ENCODE measurements around the gene TAF9. TPM values are rescaled to one million over a fixed set of nuclear protein-coding genes. Genes with fewer than 3 reads are reported as not detected.

TAF9 gene
- polyA plus RNA-seq, 1 of the 3 experiments (the other 2 are of a cell fraction) = 106 TPM

DNA sequence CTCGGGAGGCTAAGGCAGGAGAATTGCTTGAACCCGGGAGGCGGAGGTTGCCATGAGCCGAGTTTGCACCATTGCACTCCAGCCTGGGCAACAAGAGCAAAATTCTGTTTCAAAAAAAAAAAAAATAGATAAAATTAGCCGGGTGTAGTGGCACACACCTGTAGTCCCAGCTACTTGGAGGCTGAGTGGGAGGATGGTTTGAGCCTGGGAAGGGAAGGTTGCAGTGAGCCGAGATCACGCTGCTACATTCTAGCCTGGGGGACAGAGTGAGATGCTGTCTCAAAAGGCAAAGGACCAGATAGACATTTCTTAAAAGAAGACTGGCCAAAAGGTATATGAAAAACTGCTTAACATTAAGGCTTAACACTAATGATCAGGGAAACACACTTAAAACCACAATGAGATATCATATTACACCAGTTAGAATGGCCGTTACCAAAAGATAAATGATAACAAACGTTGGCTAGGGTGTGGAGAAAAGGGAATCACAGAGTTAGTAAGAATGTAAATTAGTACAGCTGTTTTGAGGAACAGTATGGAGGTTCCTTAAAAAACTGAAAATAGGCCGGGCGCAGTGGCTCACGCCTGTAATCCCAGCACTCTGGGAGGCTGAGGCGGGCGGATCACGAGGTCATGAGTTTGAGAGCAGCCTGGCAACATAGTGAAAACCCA, 35.5 kb upstream of the TAF9 start:
- Histone ChIP-seq H3K4me2 (no peak overlapping the region), H3K9me3 (no peaks in the 10 kb centered on the region), H2AFZ (ENCODE audit: low read depth) (no peak overlapping the region), H3K4me3 (ENCODE audit: low read depth in 2 of 2, low read length in 1 of 2) (no peak overlapping the region), H3F3A (replicated peaks; ENCODE audit: insufficient read depth) (peaks cover 3% of the 10 kb centered on the region), H4K20me1 (ENCODE audit: insufficient read depth) (no peaks in the 10 kb centered on the region), H3K27ac (ENCODE audit: low read depth in 2 of 2, low read length in 1 of 2) (no peak overlapping the region), H3K9ac (no peak overlapping the region), H3K4me1 (ENCODE audit: control insufficient read depth in 1 of 2, insufficient read depth in 2 of 2, low read depth in 1 of 2, low read length in 1 of 2) (no peaks in the 10 kb centered on the region), H3K27me3 (ENCODE audit: insufficient read depth) (no peaks in the 10 kb centered on the region), H3K9me2 (no peaks in the 10 kb centered on the region), H3K36me3 (replicated peaks in 1 of 2; ENCODE audit: control insufficient read depth in 1 of 2, insufficient read depth in 2 of 2, low read length in 1 of 2) (peaks cover 8 to 56% of the 10 kb centered on the region in 2 experiments), H3K79me2 (ENCODE audit: insufficient read depth) (no peaks in the 10 kb centered on the region)
- TF ChIP-seq MXI1 (IDR thresholded peaks at IDR 0.05; ENCODE audit: low read depth, low read length) (no peak), MEF2A (IDR thresholded peaks at IDR 0.05; ENCODE audit: borderline replicate concordance, low read depth) (no peak), CHD2 (IDR thresholded peaks at IDR 0.05; ENCODE audit: low read length, partially characterized antibody) (no peak), YY1 (IDR thresholded peaks at IDR 0.05; ENCODE audit: low read depth) (no peak), FOXJ3 (CRISPR knock-in tag; IDR thresholded peaks at IDR 0.05) (no peak), TAF1 (IDR thresholded peaks at IDR 0.05; ENCODE audit: borderline replicate concordance, low read depth, low read length) (no peak), NRF1 (IDR thresholded peaks at IDR 0.05; ENCODE audit: low read depth, low read length) (no peak), RCOR1 (IDR thresholded peaks at IDR 0.05; ENCODE audit: low read length) (no peak), ELF1 (IDR thresholded peaks at IDR 0.05) (no peak), EZH2phosphoT487 (IDR thresholded peaks at IDR 0.05; ENCODE audit: borderline replicate concordance, low read depth) (no peak), JUND (IDR thresholded peaks at IDR 0.05) (no peak), RXRA (IDR thresholded peaks at IDR 0.05; ENCODE audit: borderline replicate concordance, low read depth) (no peak)
- TF ChIP-seq, protein P1, sequence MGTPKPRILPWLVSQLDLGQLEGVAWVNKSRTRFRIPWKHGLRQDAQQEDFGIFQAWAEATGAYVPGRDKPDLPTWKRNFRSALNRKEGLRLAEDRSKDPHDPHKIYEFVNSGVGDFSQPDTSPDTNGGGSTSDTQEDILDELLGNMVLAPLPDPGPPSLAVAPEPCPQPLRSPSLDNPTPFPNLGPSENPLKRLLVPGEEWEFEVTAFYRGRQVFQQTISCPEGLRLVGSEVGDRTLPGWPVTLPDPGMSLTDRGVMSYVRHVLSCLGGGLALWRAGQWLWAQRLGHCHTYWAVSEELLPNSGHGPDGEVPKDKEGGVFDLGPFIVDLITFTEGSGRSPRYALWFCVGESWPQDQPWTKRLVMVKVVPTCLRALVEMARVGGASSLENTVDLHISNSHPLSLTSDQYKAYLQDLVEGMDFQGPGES (IDR thresholded peaks at IDR 0.05; ENCODE audit: low read depth, low read length) = no peak
- TF ChIP-seq, protein P2, sequence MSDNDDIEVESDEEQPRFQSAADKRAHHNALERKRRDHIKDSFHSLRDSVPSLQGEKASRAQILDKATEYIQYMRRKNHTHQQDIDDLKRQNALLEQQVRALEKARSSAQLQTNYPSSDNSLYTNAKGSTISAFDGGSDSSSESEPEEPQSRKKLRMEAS (IDR thresholded peaks at IDR 0.05; ENCODE audit: low read depth) = no peak
- TF ChIP-seq, protein P3, sequence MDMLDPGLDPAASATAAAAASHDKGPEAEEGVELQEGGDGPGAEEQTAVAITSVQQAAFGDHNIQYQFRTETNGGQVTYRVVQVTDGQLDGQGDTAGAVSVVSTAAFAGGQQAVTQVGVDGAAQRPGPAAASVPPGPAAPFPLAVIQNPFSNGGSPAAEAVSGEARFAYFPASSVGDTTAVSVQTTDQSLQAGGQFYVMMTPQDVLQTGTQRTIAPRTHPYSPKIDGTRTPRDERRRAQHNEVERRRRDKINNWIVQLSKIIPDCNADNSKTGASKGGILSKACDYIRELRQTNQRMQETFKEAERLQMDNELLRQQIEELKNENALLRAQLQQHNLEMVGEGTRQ (IDR thresholded peaks at IDR 0.05; ENCODE audit: borderline replicate concordance, low read depth, low read length) = no peak
- TF ChIP-seq, protein P4, sequence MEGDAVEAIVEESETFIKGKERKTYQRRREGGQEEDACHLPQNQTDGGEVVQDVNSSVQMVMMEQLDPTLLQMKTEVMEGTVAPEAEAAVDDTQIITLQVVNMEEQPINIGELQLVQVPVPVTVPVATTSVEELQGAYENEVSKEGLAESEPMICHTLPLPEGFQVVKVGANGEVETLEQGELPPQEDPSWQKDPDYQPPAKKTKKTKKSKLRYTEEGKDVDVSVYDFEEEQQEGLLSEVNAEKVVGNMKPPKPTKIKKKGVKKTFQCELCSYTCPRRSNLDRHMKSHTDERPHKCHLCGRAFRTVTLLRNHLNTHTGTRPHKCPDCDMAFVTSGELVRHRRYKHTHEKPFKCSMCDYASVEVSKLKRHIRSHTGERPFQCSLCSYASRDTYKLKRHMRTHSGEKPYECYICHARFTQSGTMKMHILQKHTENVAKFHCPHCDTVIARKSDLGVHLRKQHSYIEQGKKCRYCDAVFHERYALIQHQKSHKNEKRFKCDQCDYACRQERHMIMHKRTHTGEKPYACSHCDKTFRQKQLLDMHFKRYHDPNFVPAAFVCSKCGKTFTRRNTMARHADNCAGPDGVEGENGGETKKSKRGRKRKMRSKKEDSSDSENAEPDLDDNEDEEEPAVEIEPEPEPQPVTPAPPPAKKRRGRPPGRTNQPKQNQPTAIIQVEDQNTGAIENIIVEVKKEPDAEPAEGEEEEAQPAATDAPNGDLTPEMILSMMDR (IDR thresholded peaks at IDR 0.05) = no peak
- TF ChIP-seq, protein P5, sequence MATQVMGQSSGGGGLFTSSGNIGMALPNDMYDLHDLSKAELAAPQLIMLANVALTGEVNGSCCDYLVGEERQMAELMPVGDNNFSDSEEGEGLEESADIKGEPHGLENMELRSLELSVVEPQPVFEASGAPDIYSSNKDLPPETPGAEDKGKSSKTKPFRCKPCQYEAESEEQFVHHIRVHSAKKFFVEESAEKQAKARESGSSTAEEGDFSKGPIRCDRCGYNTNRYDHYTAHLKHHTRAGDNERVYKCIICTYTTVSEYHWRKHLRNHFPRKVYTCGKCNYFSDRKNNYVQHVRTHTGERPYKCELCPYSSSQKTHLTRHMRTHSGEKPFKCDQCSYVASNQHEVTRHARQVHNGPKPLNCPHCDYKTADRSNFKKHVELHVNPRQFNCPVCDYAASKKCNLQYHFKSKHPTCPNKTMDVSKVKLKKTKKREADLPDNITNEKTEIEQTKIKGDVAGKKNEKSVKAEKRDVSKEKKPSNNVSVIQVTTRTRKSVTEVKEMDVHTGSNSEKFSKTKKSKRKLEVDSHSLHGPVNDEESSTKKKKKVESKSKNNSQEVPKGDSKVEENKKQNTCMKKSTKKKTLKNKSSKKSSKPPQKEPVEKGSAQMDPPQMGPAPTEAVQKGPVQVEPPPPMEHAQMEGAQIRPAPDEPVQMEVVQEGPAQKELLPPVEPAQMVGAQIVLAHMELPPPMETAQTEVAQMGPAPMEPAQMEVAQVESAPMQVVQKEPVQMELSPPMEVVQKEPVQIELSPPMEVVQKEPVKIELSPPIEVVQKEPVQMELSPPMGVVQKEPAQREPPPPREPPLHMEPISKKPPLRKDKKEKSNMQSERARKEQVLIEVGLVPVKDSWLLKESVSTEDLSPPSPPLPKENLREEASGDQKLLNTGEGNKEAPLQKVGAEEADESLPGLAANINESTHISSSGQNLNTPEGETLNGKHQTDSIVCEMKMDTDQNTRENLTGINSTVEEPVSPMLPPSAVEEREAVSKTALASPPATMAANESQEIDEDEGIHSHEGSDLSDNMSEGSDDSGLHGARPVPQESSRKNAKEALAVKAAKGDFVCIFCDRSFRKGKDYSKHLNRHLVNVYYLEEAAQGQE (IDR thresholded peaks at IDR 0.05; ENCODE audit: low read depth, low read length) = no peak
- DNase-seq = no peak
- WGBS (ENCODE audit: low lambda C conversion rate) = 96% methylated on average over 15 of the region's 15 CpGs
- ChIA-PET CTCF (interaction anchor here (0.6 kb wide), 1 partner anchor 773 kb away, joined by 3 read pairs; no protein-coding TSS in a partner anchor), POLR2A (no interaction called here)
